ENCODE measurements around the gene NR3C2. TPM values are rescaled to one million over a fixed set of nuclear protein-coding genes. Genes with fewer than 3 reads are reported as not detected.

Gene NR3C2
- total RNA-seq, 1 donor from 2014 or later: 31.4 TPM

- H3K9me3 ChIP-seq: no peaks in the 10 kb centered on the region
- TF ChIP-seq, protein P1, sequence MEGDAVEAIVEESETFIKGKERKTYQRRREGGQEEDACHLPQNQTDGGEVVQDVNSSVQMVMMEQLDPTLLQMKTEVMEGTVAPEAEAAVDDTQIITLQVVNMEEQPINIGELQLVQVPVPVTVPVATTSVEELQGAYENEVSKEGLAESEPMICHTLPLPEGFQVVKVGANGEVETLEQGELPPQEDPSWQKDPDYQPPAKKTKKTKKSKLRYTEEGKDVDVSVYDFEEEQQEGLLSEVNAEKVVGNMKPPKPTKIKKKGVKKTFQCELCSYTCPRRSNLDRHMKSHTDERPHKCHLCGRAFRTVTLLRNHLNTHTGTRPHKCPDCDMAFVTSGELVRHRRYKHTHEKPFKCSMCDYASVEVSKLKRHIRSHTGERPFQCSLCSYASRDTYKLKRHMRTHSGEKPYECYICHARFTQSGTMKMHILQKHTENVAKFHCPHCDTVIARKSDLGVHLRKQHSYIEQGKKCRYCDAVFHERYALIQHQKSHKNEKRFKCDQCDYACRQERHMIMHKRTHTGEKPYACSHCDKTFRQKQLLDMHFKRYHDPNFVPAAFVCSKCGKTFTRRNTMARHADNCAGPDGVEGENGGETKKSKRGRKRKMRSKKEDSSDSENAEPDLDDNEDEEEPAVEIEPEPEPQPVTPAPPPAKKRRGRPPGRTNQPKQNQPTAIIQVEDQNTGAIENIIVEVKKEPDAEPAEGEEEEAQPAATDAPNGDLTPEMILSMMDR (IDR thresholded peaks at IDR 0.05): no peak
- no peak overlapping the region for H3K4me3 ChIP-seq
- ATAC-seq (no peak), DNase-seq (no peak)
- no peaks in the 10 kb centered on the region for H3K4me1 ChIP-seq
- H3K27ac ChIP-seq: no peak overlapping the region
- intact Hi-C loops (cut with DNase I): no loop called here
- no peaks in the 10 kb centered on the region for H3K27me3 ChIP-seq (ENCODE audit: low read depth)
- H3K36me3 ChIP-seq: no peaks in the 10 kb centered on the region
Measured at GRCh38 chr4:148315049-148315448, 127.2 kb downstream of the NR3C2 start.

- H3K27me3 ChIP-seq (ENCODE audit: low read depth): no peaks in the 10 kb centered on the region
- no peaks in the 10 kb centered on the region for H3K4me1 ChIP-seq
- no peak overlapping the region for H3K4me3 ChIP-seq
- no peaks in the 10 kb centered on the region for H3K36me3 ChIP-seq
- DNase-seq: no peak
- TF ChIP-seq, protein P1 (IDR thresholded peaks at IDR 0.05): no peak
- intact Hi-C loops (cut with DNase I): no loop called here
- H3K9me3 ChIP-seq: no peaks in the 10 kb centered on the region
- H3K27ac ChIP-seq: no peak overlapping the region
- ATAC-seq: no peak
Measured at GRCh38 chr4:148312956-148313490, 129.2 kb downstream of the NR3C2 start.

DNA sequence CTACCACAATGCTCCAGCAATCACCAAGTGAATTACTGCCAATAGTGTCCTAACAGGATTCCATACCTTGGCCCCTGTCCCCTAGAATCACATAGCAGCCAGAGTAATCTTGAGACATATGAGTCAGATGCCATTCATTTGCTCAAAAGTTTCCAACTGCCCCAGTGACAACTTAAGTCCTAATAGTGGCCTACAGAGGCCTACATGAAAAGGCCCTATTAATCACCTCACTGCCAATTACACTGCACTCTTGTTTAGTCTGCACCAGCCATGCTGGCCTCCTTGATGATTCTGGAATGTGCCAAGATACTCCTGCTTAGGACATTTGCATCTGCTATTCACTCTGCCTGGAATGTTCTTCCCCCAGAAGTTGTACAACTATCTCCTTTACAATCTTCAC is 130.7 kb downstream of the NR3C2 start:
- Histone ChIP-seq H3K4me1 (no peaks in the 10 kb centered on the region), H3K9me3 (no peaks in the 10 kb centered on the region), H3K4me3 (no peak overlapping the region), H3K27me3 (ENCODE audit: low read depth) (no peaks in the 10 kb centered on the region), H3K36me3 (no peaks in the 10 kb centered on the region), H3K27ac (no peak overlapping the region)
- ATAC-seq (no peak), DNase-seq (no peak)
- intact Hi-C loops (cut with DNase I): no loop called here
- TF ChIP-seq, protein P1 (IDR thresholded peaks at IDR 0.05): no peak

GRCh38 chr4:148310756-148311155 is 131.5 kb downstream of the NR3C2 start:
- H3K9me3 ChIP-seq: no peaks in the 10 kb centered on the region
- ATAC-seq (no peak), DNase-seq (no peak)
- H3K36me3 ChIP-seq: no peaks in the 10 kb centered on the region
- TF ChIP-seq, protein P1 (IDR thresholded peaks at IDR 0.05): no peak
- intact Hi-C loops (cut with DNase I): no loop called here
- no peak overlapping the region for H3K27ac ChIP-seq
- no peaks in the 10 kb centered on the region for H3K27me3 ChIP-seq (ENCODE audit: low read depth)
- H3K4me3 ChIP-seq: no peak overlapping the region
- no peaks in the 10 kb centered on the region for H3K4me1 ChIP-seq

GRCh38 chr4:148305751-148306150 is 136.5 kb downstream of the NR3C2 start:
- peaks cover 4% of the 10 kb centered on the region for H3K9me3 ChIP-seq
- H3K36me3 ChIP-seq: no peaks in the 10 kb centered on the region
- ATAC-seq: no peak
- no peaks in the 10 kb centered on the region for H3K27me3 ChIP-seq (ENCODE audit: low read depth)
- no peaks in the 10 kb centered on the region for H3K4me1 ChIP-seq
- TF ChIP-seq, protein P1 (IDR thresholded peaks at IDR 0.05): no peak
- intact Hi-C loops (cut with DNase I): no loop called here
- H3K4me3 ChIP-seq: no peak overlapping the region
- no peak overlapping the region for H3K27ac ChIP-seq
- DNase-seq: no peak

Measured in lower lobe of right lung (tissue), 2 donors.